Measurements from ENCODE around the gene RUFY1. TPM values are rescaled to one million over a fixed set of nuclear protein-coding genes. Genes with fewer than 3 reads are reported as not detected.

Gene RUFY1
- total and polyA plus RNA-seq, 2 of the 13 experiments (the other 11 are each of a cell fraction or from before 2014, with no cell fraction given): 19.9 to 31.9 TPM

DNA sequence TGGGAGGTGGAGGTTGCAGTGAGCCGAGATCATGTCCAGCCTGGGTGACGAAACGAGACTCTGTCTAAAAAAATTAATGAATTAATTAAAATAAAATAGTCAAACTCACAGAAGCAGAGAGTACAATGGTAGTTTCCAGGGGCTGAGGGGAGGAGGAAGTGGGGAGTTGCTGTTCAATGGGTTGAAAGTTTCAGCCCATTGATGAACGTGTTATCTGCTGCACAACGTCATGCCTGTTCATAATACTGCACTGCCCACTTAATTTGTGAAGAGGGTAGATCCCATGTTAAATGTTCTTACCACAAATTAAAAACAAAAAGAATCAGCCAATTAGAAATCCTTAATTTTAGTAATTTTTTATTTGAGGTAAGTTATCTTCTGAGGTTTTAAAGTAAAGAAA lies 16.4 kb upstream of the RUFY1 start:
- ATAC-seq (no peak), FAIRE-seq (no peak), DNase-seq (ENCODE audit: low spot score) (no peak)
- Histone ChIP-seq H3K27ac (ENCODE audit: extremely low read length, insufficient read depth, low read length) (no peak overlapping the region), H3K9me3 (ENCODE audit: low read length) (no peaks in the 10 kb centered on the region), H3K27me3 (ENCODE audit: control insufficient read depth in 1 of 2, insufficient read depth in 2 of 2, low read length in 2 of 2) (peaks cover 0 to 2% of the 10 kb centered on the region in 2 experiments; a peak in 1 of 5 replicates), H3K79me2 (ENCODE audit: insufficient read depth, low read length) (no peaks in the 10 kb centered on the region), H3K4me1 (ENCODE audit: insufficient read depth, low read length) (peaks cover 20% of the 10 kb centered on the region), H4K20me1 (ENCODE audit: insufficient read depth, low read length) (no peaks in the 10 kb centered on the region), H3K36me3 (replicated peaks in 1 of 2; ENCODE audit: control insufficient read depth in 1 of 2, insufficient read depth in 2 of 2, low read length in 2 of 2) (no peaks in the 10 kb centered on the region), H3K4me2 (ENCODE audit: low read depth, low read length) (peak overlapping the region; percentile 82; the same call in 1 of the 2 replicates), H3K4me3 (replicated peaks in 1 of 3; ENCODE audit: insufficient read depth in 1 of 3, low read depth in 2 of 3, low read length in 3 of 3) (peak overlapping the region in 1 of 3 experiments; percentile 46; a peak in 1 of 6 replicates), H2AFZ (ENCODE audit: low read length) (no peak overlapping the region), H3K9ac (ENCODE audit: insufficient read depth, low read depth, low read length) (no peak overlapping the region)
- in situ Hi-C loops (cut with HindIII; ENCODE audit: extremely low pct_ligation_motif_present, low pct_unique_long_range_greater_than_20kb) (no loop called here), intact Hi-C loops (cut with micrococcal nuclease; ENCODE audit: unreplicated experiment) (no loop called here)
- ChIA-PET POLR2A (interaction anchor here (2.9 kb wide), 1 partner anchor 90 kb away, joined by 11 read pairs; the partner anchor contains the start of gene HNRNPH1), CTCF (ENCODE audit: low intra/inter-chr PET ratio, low total read pairs) (no interaction called here)
- no TSS peak for BruUV-seq (replicated peaks)
- WGBS (ENCODE audit: low lambda C conversion rate): 55% methylated on average over 5 of the region's 5 CpGs
- no peak for TF ChIP-seq ATRX (CRISPR knock-in tag; IDR thresholded peaks at IDR 0.05; ENCODE audit: borderline replicate concordance)
- no peak for TF ChIP-seq ZNF10 (CRISPR knock-in tag; IDR thresholded peaks at IDR 0.05; ENCODE audit: borderline replicate concordance, low read depth)
- TF ChIP-seq, protein P1, sequence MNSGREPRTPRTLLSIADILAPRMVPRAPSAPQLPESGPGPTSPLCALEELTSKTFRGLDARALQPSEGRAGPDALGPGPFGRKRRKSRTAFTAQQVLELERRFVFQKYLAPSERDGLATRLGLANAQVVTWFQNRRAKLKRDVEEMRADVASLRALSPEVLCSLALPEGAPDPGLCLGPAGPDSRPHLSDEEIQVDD (CRISPR knock-in tag; IDR thresholded peaks at IDR 0.05; ENCODE audit: borderline replicate concordance): no peak
- TF ChIP-seq HMGA1 (CRISPR knock-in tag; conservative IDR thresholded peaks at IDR 0.05): no peak
- no peak for TF ChIP-seq ZNF234 (CRISPR knock-in tag; conservative IDR thresholded peaks at IDR 0.05)
- TF ChIP-seq, protein P2, sequence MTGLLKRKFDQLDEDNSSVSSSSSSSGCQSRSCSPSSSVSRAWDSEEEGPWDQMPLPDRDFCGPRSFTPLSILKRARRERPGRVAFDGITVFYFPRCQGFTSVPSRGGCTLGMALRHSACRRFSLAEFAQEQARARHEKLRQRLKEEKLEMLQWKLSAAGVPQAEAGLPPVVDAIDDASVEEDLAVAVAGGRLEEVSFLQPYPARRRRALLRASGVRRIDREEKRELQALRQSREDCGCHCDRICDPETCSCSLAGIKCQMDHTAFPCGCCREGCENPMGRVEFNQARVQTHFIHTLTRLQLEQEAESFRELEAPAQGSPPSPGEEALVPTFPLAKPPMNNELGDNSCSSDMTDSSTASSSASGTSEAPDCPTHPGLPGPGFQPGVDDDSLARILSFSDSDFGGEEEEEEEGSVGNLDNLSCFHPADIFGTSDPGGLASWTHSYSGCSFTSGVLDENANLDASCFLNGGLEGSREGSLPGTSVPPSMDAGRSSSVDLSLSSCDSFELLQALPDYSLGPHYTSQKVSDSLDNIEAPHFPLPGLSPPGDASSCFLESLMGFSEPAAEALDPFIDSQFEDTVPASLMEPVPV (CRISPR knock-in tag; IDR thresholded peaks at IDR 0.05): no peak
- TF ChIP-seq, protein P3, sequence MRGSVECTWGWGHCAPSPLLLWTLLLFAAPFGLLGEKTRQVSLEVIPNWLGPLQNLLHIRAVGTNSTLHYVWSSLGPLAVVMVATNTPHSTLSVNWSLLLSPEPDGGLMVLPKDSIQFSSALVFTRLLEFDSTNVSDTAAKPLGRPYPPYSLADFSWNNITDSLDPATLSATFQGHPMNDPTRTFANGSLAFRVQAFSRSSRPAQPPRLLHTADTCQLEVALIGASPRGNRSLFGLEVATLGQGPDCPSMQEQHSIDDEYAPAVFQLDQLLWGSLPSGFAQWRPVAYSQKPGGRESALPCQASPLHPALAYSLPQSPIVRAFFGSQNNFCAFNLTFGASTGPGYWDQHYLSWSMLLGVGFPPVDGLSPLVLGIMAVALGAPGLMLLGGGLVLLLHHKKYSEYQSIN (CRISPR knock-in tag; IDR thresholded peaks at IDR 0.05; ENCODE audit: borderline replicate concordance): no peak
- TF ChIP-seq EED (CRISPR knock-in tag; IDR thresholded peaks at IDR 0.05): no peak
- no peak for TF ChIP-seq HDAC1 (CRISPR knock-in tag; IDR thresholded peaks at IDR 0.05)
